ENCODE results near the gene STXBP4.

The STXBP4 gene

GRCh38 chr17:55057184-55057583, 88.6 kb downstream of the STXBP4 start:
- no peak for DNase-seq (ENCODE audit: low read depth)
- no peak for TF ChIP-seq CTCF (IDR thresholded peaks at IDR 0.05; ENCODE audit: insufficient read depth, low read depth, low read length, missing control alignments)
- no peak overlapping the region for H3K4me3 ChIP-seq (ENCODE audit: low read length)

- no peak overlapping the region for H3K4me3 ChIP-seq (ENCODE audit: low read length)
- TF ChIP-seq CTCF (IDR thresholded peaks at IDR 0.05; ENCODE audit: insufficient read depth, low read depth, low read length, missing control alignments), result no peak
- DNase-seq (ENCODE audit: low read depth), result no peak
These were observed 91.2 kb downstream of the STXBP4 start for GRCh38 chr17:55059724-55060123.

- H3K4me3 ChIP-seq (ENCODE audit: low read length), result no peak overlapping the region
- TF ChIP-seq CTCF (IDR thresholded peaks at IDR 0.05; ENCODE audit: insufficient read depth, low read depth, low read length, missing control alignments), result no peak
- peak; percentile 89 for DNase-seq (ENCODE audit: low read depth)
These were observed 94.4 kb downstream of the STXBP4 start for GRCh38 chr17:55062921-55063320.

- TF ChIP-seq CTCF (IDR thresholded peaks at IDR 0.05; ENCODE audit: insufficient read depth, low read depth, low read length, missing control alignments), result no peak
- no peak for DNase-seq (ENCODE audit: low read depth)
These were observed 95.6 kb downstream of the STXBP4 start for GRCh38 chr17:55063885-55064874.

GRCh38 chr17:55067697-55068439, 99.3 kb downstream of the STXBP4 start:
- DNase-seq (ENCODE audit: low read depth), result peak; percentile 68
- no peak for TF ChIP-seq CTCF (IDR thresholded peaks at IDR 0.05; ENCODE audit: insufficient read depth, low read depth, low read length, missing control alignments)
- H3K4me3 ChIP-seq (ENCODE audit: low read length), result no peak overlapping the region

More at GRCh38 chr17:55063885-55064874, 95.6 kb downstream of the STXBP4 start:
- no peak overlapping the region for H3K4me3 ChIP-seq (ENCODE audit: low read length)

GRCh38 chr17:55068862-55069811, 100.6 kb downstream of the STXBP4 start:
- no peak for DNase-seq (ENCODE audit: low read depth)
- TF ChIP-seq CTCF (IDR thresholded peaks at IDR 0.05; ENCODE audit: insufficient read depth, low read depth, low read length, missing control alignments), result no peak
- H3K4me3 ChIP-seq (ENCODE audit: low read length), result no peak overlapping the region

All from epithelial cell of esophagus (primary cell).